Kidney tubule cell (primary cell): ENCODE results near the gene KCNK17.
A peak's percentile ranks its signal among the peaks of the same experiment; 100 is the strongest.
"Not testable (repeated sequence)": the region's sequence is repeated elsewhere in the genome, so short reads cannot be mapped to it uniquely, and the experiment has no call there.

Experiments used
- DNase-seq: peaks from one replicate; pipeline ENCODE4 v3.0.0-alpha.2; 2018; ENCODE audit warnings: low spot score

Gene KCNK17

GRCh38 chr6:39302011-39302410 is 12.2 kb downstream of the KCNK17 start:
- no peak for DNase-seq

- DNase-seq: no peak
Measured at GRCh38 chr6:39301606-39302005, 12.6 kb downstream of the KCNK17 start.

GRCh38 chr6:39300739-39301138 is 13.5 kb downstream of the KCNK17 start:
- DNase-seq: no peak

- no peak for DNase-seq
Measured at GRCh38 chr6:39298061-39298460, 16.2 kb downstream of the KCNK17 start.

- peak; percentile 13 for DNase-seq
Measured at GRCh38 chr6:39296745-39297640, 17.2 kb downstream of the KCNK17 start.

- DNase-seq: no peak
Measured at GRCh38 chr6:39295611-39296011, 18.6 kb downstream of the KCNK17 start.

GRCh38 chr6:39294899-39295298 is 19.3 kb downstream of the KCNK17 start:
- no peak for DNase-seq

GRCh38 chr6:39294133-39294532 is 20.1 kb downstream of the KCNK17 start:
- DNase-seq: peak; percentile 56

GRCh38 chr6:39292637-39293036 is 21.6 kb downstream of the KCNK17 start:
- DNase-seq: peak; percentile 25

- peak; percentile 76 for DNase-seq
Measured at GRCh38 chr6:39289490-39289889, 24.7 kb downstream of the KCNK17 start.

- no peak for DNase-seq
Measured at GRCh38 chr6:39287601-39288000, 26.6 kb downstream of the KCNK17 start.

GRCh38 chr6:39286596-39286995 is 27.6 kb downstream of the KCNK17 start:
- not testable (repeated sequence) for DNase-seq

- DNase-seq: no peak
Measured at GRCh38 chr6:39282774-39283173, 31.4 kb downstream of the KCNK17 start.

GRCh38 chr6:39281312-39281980 is 32.8 kb downstream of the KCNK17 start:
- no peak for DNase-seq

- DNase-seq: peak; percentile 92
Measured at GRCh38 chr6:39280247-39280731, 33.9 kb downstream of the KCNK17 start.

GRCh38 chr6:39279539-39279938 is 34.7 kb downstream of the KCNK17 start:
- DNase-seq: no peak

- DNase-seq: no peak
Measured at GRCh38 chr6:39276379-39276995, 37.7 kb downstream of the KCNK17 start.

- no peak for DNase-seq
Measured at GRCh38 chr6:39274903-39275302, 39.3 kb downstream of the KCNK17 start.

GRCh38 chr6:39274471-39274870 is 39.7 kb downstream of the KCNK17 start:
- DNase-seq: no peak

- peak; percentile 80 for DNase-seq
Measured at GRCh38 chr6:39273406-39273821, 40.8 kb downstream of the KCNK17 start.

GRCh38 chr6:39269961-39270360 is 44.3 kb downstream of the KCNK17 start:
- DNase-seq: no peak

- no peak for DNase-seq
Measured at GRCh38 chr6:39268721-39269120, 45.5 kb downstream of the KCNK17 start.

GRCh38 chr6:39268171-39268570 is 46.0 kb downstream of the KCNK17 start:
- no peak for DNase-seq
